Pancreas (tissue), 10 donors: ENCODE measurements around the gene TCF4. TPM values are rescaled to one million over a fixed set of nuclear protein-coding genes. Genes with fewer than 3 reads are reported as not detected.
A peak's percentile ranks its signal among the peaks of the same experiment; 100 is the strongest.

ENCODE experiments used
- ATAC-seq, 4 donors: fragments of 200-7000 bp; cut with Tn5 transposase; one replicate each; pipeline versions ENCODE4 v1.8.0 to v1.9.1; 2020; ENCODE audit warnings: mild to moderate bottlenecking in 4 of 4, moderate library complexity in 4 of 4
- DNase-seq, 6 donors: peaks; one replicate each; pipeline ENCODE4 v3.0.0-alpha.2; 2020
- FAIRE-seq: peaks from 2 replicates; lab custom pipeline; 2012; peaks lifted over from hg19 to GRCh38; lab: Jason Lieb, UNC
- H3K27ac ChIP-seq, 4 donors: fragments of 200-600 bp; sonication (generic); 1 replicate in 3 of 4; 2 replicates in 1 of 4; pipeline versions ENCODE4 v1.5.0 to v1.8.0; 2020
- H3K27me3 ChIP-seq, 4 donors: fragments of 200-600 bp; one replicate each; pipeline ENCODE4 v1.8.0; 2021
- H3K36me3 ChIP-seq, 3 donors: fragments of 200-600 bp; sonication (generic) in 1 of 3; one replicate each; pipeline versions ENCODE4 v1.5.0 to v1.8.0; 2020 to 2021
- H3K4me1 ChIP-seq, 3 donors: fragments of 200-600 bp; one replicate each; pipeline ENCODE4 v1.8.0; 2021
- H3K4me3 ChIP-seq, 4 donors: fragments of 200-600 bp; sonication (generic) in 2 of 4; one replicate each; pipeline versions ENCODE4 v1.5.0 to v1.8.0; 2020 to 2021
- H3K9me3 ChIP-seq, 4 donors: fragments of 200-600 bp; one replicate each; pipeline ENCODE4 v1.8.0; 2021
- WGBS, 2 donors: extraction: QIAGEN DNeasy Blood & Tissue Kit; methylation state at CpG; one replicate each; pipeline ENCODE4 v1.1.7; 2013; 5-methylcytosine and 5-hydroxymethylcytosine counted together
- intact Hi-C, 3 donors: fragments of 100-400 bp; cut with DNase I; formaldehyde crosslinking; loops; one replicate each; pipeline versions ENCODE4 v1.11.1 to v1.14.2; 2022
- polyA plus RNA-seq, 2 donors: library from polyadenylated mRNA; stranded (reverse); fragments of 200-250 nt; gene quantifications; one replicate each; pipeline ENCODE4 v1.2.3, GENCODE V29; 2013
- total RNA-seq, 6 donors: library from RNA; stranded (reverse); fragmentation: NEBNext Ultra II Directional in 4 of 6; extraction: Animal tissue kit (Norgen Biotek cat#: 25700) in 4 of 6; gene quantifications; one replicate each; pipeline versions ENCODE4 v1.2.1 to v1.2.4, GENCODE V29; 2021 to 2023
- TF ChIP-seq, protein P1 (sequence below), 4 donors: fragments of 200-600 bp; sonication (generic) in 3 of 4; IDR thresholded peaks; one replicate each; pipeline versions ENCODE4 v1.5.0 to v1.8.0; 2021; ENCODE audit warnings: antibody characterized with exemption in 4 of 4
- donor health status: healthy with polysubstance abuse.
- donor health status: DM: no; HTN: no; CAD: no; lungs with moderate emphysema.
- donor health status: DM: no; HTN: no; CAD: no.
- donor health status: control.
- donor health status: control.
- donor health status: Bipolar disorder and iron deficiency.
- donor health status: DM: yes; HTN: yes; CAD: no.
- donor health status: DM: no; HTN: no; CAD: no.
- donor health status: DM: no; HTN: no; CAD: no.
- donor health status: DM: yes; HTN: yes; CAD: no.

TCF4 gene
- total and polyA plus RNA-seq, 8 donors: 4.4 to 27.9 (median 10.5) TPM

DNA sequence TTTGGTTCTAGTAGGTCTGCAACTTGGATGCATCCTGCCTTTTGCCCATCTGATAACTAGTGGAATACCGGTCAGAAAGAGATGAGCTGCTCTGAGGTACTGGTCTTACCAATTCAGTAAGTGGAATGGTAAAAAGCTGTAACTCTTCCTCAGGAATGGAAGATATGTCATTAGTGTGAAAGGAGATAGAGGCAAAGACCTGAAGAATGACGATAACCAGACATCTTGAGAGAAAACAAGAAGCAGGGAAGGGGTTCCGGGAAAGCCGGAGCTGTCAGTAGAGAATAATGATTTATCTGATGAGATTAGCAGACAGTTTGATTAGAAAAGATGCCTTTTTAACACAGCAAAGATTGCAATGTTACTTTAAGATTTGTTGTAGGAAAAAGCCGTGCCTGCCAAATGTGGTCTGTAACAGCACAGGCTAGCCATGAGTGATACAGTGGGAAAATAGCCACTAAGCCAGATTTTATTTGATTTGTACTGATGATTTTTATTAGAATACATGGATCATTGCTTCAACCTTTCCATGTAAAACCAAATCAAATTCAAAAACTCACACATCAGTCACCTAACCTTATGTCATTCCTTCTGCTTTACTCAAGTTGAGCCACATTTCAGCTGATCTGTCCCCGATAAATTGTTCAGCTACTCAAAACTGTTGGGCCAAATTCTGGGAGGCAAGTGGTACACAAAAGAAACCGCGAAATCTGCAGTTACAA lies 110.0 kb downstream of the TCF4 start:
- 58 to 68% methylated on average over 8 of the region's 8 CpGs for WGBS, 2 donors
- TF ChIP-seq, protein P1, sequence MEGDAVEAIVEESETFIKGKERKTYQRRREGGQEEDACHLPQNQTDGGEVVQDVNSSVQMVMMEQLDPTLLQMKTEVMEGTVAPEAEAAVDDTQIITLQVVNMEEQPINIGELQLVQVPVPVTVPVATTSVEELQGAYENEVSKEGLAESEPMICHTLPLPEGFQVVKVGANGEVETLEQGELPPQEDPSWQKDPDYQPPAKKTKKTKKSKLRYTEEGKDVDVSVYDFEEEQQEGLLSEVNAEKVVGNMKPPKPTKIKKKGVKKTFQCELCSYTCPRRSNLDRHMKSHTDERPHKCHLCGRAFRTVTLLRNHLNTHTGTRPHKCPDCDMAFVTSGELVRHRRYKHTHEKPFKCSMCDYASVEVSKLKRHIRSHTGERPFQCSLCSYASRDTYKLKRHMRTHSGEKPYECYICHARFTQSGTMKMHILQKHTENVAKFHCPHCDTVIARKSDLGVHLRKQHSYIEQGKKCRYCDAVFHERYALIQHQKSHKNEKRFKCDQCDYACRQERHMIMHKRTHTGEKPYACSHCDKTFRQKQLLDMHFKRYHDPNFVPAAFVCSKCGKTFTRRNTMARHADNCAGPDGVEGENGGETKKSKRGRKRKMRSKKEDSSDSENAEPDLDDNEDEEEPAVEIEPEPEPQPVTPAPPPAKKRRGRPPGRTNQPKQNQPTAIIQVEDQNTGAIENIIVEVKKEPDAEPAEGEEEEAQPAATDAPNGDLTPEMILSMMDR (IDR thresholded peaks at IDR 0.05): no peak
- peak in 3 of 4 donors; percentile 22 to 41 (median 36) for ATAC-seq
- DNase-seq: no peak
- Histone ChIP-seq H3K27me3 (no peaks in the 10 kb centered on the region), H3K9me3 (no peaks in the 10 kb centered on the region), H3K27ac (peak overlapping the region in 3 of 4 donors; percentile 20 to 34 (median 23)), H3K4me3 (peak overlapping the region in 2 of 4 donors; percentile 8 to 17), H3K36me3 (no peaks in the 10 kb centered on the region), H3K4me1 (no peaks in the 10 kb centered on the region)
- intact Hi-C loops: no loop called here
- no peak for FAIRE-seq

DNA sequence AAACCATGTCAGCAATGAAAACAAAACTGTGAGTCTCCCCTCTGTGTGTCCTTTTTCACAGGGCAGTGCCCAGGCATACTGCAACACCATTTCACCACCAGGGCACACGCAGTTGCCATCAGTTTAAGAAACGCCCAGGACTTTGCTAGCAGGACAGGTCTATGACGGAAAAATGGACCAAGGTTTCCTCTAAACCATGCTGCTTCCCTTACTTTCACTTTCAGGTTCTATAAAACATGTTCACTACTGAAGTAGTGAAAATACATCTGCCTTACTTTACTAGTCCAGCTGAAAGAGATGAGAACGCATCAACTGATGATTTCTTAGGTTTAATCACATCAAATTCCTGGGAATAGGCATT lies 110.5 kb downstream of the TCF4 start:
- peak in 1 of 6 donors; percentile 12 for DNase-seq
- TF ChIP-seq, protein P1 (IDR thresholded peaks at IDR 0.05): no peak
- no peaks in the 10 kb centered on the region for H3K9me3 ChIP-seq
- WGBS, 2 donors: 49 to 50% methylated on average over 4 of the region's 4 CpGs
- no peaks in the 10 kb centered on the region for H3K4me1 ChIP-seq
- no peaks in the 10 kb centered on the region for H3K36me3 ChIP-seq
- ATAC-seq: peak in 3 of 4 donors; percentile 84 to 87 (median 84)
- no peaks in the 10 kb centered on the region for H3K27me3 ChIP-seq
- H3K4me3 ChIP-seq: peak overlapping the region in 2 of 4 donors; percentile 8 to 17
- peak overlapping the region in 3 of 4 donors; percentile 20 to 34 (median 23) for H3K27ac ChIP-seq
- intact Hi-C loops: no loop called here
- no peak for FAIRE-seq

DNA sequence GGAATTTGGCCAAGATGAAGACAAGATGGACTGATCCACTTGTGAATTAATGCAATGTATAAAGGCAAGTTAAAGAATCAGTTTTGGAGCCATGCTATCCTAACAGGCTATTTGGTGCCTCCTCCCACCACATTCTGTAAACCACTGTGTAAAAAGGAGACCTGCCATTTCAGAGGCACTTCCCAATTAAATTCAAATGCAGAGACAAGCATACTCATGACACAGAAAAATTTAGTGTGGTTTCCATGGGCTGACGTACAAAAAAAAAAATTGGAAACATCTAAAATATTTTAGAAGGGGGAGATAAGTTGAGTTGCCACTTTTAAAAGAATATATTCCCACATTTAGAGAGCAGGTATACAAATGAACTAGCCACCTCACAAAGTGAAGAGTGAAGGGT lies 112.1 kb downstream of the TCF4 start:
- H3K27me3 ChIP-seq: no peaks in the 10 kb centered on the region
- no peaks in the 10 kb centered on the region for H3K9me3 ChIP-seq
- DNase-seq: no peak
- no peak overlapping the region for H3K4me3 ChIP-seq
- no peaks in the 10 kb centered on the region for H3K4me1 ChIP-seq
- no peak for FAIRE-seq
- no peaks in the 10 kb centered on the region for H3K36me3 ChIP-seq
- WGBS, 2 donors: 88 to 97% methylated on average over 1 of the region's 1 CpG
- no peak overlapping the region for H3K27ac ChIP-seq
- ATAC-seq: no peak
- intact Hi-C loops: no loop called here
- TF ChIP-seq, protein P1 (IDR thresholded peaks at IDR 0.05): no peak

DNA sequence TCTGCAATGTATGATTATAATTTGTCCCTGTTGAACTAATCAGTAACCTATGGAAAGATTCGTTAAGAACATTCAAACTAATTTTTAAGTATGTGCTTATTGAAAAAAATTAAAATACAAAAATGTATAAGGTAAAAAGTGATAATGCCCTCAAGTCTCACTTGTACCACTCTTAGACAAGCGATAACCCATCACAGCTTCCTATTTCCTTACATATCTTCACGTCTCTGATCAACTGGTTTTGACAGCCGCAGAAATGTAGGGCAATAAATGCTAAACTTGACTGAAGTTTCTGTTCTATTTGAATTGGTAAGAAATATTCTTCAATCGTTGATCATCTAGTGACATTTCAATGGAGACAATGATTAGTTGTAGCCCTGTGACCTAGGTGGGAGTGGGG lies 112.5 kb downstream of the TCF4 start:
- ATAC-seq: no peak
- no peak for FAIRE-seq
- 88 to 89% methylated on average over 5 of the region's 5 CpGs for WGBS, 2 donors

More for the DNA sequence above, 112.5 kb downstream of the TCF4 start:
- Histone ChIP-seq H3K36me3 (no peaks in the 10 kb centered on the region), H3K4me3 (no peak overlapping the region), H3K27me3 (no peaks in the 10 kb centered on the region), H3K4me1 (no peaks in the 10 kb centered on the region), H3K27ac (no peak overlapping the region), H3K9me3 (no peaks in the 10 kb centered on the region)
- TF ChIP-seq, protein P1 (IDR thresholded peaks at IDR 0.05): no peak
- intact Hi-C loops: no loop called here
- DNase-seq: no peak
